ENCODE data around the gene LMNA.

Gene LMNA

DNA sequence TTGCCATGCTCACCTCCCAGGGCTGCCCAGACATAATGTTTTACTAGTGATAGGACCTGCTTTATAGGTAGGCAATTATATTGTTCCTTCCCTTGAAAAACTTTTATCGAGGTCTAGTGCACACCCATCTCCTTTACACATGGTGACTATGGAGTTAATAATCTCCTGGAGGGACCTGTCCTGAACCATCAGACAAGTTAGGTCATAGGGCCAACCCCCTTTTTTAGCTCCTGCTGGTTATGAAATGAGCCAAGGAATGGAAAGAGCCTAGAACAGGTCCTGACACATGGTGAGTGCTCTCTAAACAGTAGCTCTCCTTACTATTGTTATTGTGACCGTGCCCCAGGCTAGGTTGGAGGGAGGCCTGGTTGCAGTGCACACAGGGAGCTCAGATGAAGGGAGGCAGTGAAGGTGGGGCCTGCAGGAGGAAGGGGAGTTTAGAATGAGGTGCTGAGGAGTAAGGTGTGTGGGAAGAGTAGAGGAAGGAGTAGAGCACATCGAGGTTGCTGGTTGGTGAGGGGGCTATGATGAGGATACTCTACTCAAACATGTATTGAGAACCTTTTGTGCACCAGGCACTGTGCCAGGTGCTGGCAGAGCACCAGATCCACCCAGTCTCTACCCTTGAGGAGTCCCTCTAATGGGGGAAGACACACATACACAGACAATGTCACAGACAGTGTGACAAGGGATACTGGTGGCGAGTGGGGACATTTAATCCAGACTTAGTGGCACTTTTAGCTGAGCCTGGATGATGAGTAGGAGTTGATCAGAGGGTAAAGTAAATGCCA is 14.1 kb upstream of the LMNA start:
- DNase-seq (ENCODE audit: extremely low read depth, low read depth): no peak
- TF ChIP-seq, protein P1, sequence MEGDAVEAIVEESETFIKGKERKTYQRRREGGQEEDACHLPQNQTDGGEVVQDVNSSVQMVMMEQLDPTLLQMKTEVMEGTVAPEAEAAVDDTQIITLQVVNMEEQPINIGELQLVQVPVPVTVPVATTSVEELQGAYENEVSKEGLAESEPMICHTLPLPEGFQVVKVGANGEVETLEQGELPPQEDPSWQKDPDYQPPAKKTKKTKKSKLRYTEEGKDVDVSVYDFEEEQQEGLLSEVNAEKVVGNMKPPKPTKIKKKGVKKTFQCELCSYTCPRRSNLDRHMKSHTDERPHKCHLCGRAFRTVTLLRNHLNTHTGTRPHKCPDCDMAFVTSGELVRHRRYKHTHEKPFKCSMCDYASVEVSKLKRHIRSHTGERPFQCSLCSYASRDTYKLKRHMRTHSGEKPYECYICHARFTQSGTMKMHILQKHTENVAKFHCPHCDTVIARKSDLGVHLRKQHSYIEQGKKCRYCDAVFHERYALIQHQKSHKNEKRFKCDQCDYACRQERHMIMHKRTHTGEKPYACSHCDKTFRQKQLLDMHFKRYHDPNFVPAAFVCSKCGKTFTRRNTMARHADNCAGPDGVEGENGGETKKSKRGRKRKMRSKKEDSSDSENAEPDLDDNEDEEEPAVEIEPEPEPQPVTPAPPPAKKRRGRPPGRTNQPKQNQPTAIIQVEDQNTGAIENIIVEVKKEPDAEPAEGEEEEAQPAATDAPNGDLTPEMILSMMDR (IDR thresholded peaks at IDR 0.05; ENCODE audit: low read depth, low read length): no peak

- no peak for DNase-seq (ENCODE audit: extremely low read depth, low read depth)
- TF ChIP-seq, protein P1 (IDR thresholded peaks at IDR 0.05; ENCODE audit: low read depth, low read length): no peak
Observed at GRCh38 chr1:156101880-156102279, 12.6 kb upstream of the LMNA start.

DNA sequence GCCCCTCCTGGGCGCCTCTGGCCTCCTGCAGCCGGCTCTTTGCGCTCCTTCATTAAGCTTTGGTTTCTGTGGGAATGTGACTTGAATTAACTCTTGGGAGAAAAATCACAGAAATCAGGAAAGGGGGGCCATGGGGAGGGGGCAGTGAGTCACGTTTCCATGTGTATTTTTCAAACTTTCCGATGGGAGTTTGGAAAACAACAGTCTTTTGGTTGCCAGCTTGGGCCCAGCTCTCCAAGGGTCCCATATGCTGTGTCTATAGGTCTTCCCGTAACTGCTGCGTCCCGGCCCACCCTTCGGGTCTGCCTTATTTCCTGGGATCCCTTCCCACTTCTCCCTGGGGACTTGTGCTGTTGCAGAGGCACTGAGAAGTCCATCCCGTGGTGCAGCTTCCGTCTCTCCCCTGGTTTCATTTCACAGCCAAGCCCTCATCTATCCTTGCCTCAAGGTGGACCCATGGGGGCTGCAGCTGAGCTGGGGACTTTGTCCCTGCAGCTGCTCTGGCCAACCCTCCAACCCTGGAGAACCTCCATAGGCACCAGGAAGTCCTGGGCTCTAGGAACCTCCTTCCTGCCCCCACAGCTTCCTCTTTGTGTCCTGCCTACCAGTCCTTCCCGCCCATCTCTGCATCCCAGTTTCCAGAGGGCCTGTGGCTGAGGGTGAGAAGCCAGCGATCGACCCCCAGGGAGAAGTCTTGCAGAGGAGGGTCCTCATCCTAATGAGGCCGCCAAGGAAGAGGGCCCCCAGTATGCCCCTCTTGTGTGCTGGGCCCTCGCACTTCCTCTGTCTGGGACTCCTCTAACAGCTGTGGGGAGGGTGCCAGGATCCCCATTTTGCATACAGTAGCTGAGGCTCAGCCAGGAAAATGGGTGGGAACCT is 11.6 kb upstream of the LMNA start:
- DNase-seq (ENCODE audit: extremely low read depth, low read depth): no peak
- TF ChIP-seq, protein P1 (IDR thresholded peaks at IDR 0.05; ENCODE audit: low read depth, low read length): no peak

DNA sequence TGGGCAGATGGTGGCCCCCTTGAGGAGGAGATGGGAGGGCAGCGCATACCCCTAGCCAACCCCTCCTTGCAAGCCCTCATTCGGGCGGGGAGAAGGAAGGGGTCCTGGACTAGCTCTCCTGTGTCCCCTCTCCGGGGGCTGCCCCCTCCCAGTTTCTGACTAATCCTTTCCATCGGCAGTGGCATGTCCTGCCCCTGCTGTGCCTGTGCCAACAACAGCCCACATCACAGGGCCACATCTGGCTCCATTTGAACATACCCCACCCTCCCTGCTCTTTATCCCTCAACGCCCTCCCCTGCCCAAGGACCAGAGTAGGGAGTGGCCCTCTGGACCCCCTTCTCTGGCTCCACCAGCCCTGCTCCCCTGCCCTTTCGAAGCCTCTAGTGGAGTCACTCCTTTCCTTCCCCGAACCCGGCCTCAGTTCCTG is 11.0 kb upstream of the LMNA start:
- no peak for DNase-seq (ENCODE audit: extremely low read depth, low read depth)
- TF ChIP-seq, protein P1 (IDR thresholded peaks at IDR 0.05; ENCODE audit: low read depth, low read length): no peak

- TF ChIP-seq, protein P1 (IDR thresholded peaks at IDR 0.05; ENCODE audit: low read depth, low read length): no peak; the same call in 1 of the 2 replicates
- DNase-seq (ENCODE audit: extremely low read depth, low read depth): peak; percentile 91
Observed at GRCh38 chr1:156104065-156104810, 10.3 kb upstream of the LMNA start.

DNA sequence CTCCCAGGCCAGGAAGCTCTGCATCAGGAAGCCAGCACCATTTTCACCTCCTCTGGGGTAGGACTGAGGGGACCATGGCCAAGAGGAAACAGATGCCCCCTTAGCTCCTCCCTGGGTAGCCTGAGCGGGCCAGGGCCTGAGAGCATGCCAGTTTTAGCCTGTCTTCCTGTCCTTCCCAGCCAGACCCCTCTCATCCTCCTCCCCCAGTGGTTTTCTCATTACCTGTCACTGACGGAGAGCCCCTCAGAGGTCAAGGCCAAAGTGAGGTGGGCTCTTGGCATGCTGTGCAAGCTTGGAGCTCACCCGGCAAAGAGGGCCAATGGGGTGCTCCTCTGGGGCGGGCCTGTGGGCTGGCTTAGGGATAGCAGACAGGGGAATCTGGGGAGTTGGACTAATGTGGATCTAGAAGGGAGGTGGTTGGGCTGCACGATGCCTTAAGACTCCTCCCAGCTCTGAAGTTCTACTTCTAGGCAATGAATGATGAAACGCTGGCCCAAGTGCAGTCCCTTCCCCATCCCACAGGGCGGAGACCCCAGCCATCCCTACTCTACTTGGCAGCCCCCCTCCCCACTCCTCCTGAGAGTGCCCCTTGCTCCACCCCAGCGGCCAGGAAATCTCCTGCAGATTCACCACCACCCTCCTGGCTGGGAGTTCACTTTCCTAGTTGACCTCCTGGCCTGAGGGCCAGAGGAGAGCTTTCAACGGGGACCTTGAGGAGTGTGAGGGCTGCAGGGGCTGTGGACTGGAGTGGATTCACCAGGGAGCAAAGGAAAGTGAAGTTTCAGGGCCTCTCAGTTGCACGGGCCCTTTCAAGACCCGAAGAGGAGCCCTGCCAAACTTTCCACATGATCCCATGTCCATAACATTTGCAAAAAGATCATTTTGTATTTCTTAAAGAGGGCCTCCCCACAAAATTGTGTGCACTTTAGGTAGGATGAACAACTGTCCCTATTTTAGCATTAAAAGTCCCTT is 9.4 kb upstream of the LMNA start:
- DNase-seq (ENCODE audit: extremely low read depth, low read depth): no peak
- TF ChIP-seq, protein P1 (IDR thresholded peaks at IDR 0.05; ENCODE audit: low read depth, low read length): no peak; the same call in none of the 2 replicates
